ENCODE results near the gene ZNF750.

The ZNF750 gene

GRCh38 chr17:82800885-82801284, 38.9 kb downstream of the ZNF750 start:
- TF ChIP-seq CTCF (IDR thresholded peaks at IDR 0.05; ENCODE audit: extremely low read depth, insufficient read depth, missing control alignments): no peak
- in situ Hi-C loops (cut with MboI; ENCODE audit: low pct_unique_long_range_greater_than_20kb, low sequenced_read_pairs, unreplicated experiment): no loop called here

GRCh38 chr17:82799591-82799990, 40.2 kb downstream of the ZNF750 start:
- no peak for TF ChIP-seq CTCF (IDR thresholded peaks at IDR 0.05; ENCODE audit: extremely low read depth, insufficient read depth, missing control alignments)
- in situ Hi-C loops (cut with MboI; ENCODE audit: low pct_unique_long_range_greater_than_20kb, low sequenced_read_pairs, unreplicated experiment): no loop called here
- no peak for DNase-seq (ENCODE audit: low spot score)

More at GRCh38 chr17:82800885-82801284, 38.9 kb downstream of the ZNF750 start:
- no peak for DNase-seq (ENCODE audit: low spot score)

- DNase-seq (ENCODE audit: low spot score): no peak
- in situ Hi-C loops (cut with MboI; ENCODE audit: low pct_unique_long_range_greater_than_20kb, low sequenced_read_pairs, unreplicated experiment): no loop called here
Measured at GRCh38 chr17:82798752-82799151, 41.1 kb downstream of the ZNF750 start.

GRCh38 chr17:82797061-82797460, 42.8 kb downstream of the ZNF750 start:
- no peak for TF ChIP-seq CTCF (IDR thresholded peaks at IDR 0.05; ENCODE audit: extremely low read depth, insufficient read depth, missing control alignments)
- in situ Hi-C loops (cut with MboI; ENCODE audit: low pct_unique_long_range_greater_than_20kb, low sequenced_read_pairs, unreplicated experiment): no loop called here
- DNase-seq (ENCODE audit: low spot score): no peak

More at GRCh38 chr17:82798752-82799151, 41.1 kb downstream of the ZNF750 start:
- no peak for TF ChIP-seq CTCF (IDR thresholded peaks at IDR 0.05; ENCODE audit: extremely low read depth, insufficient read depth, missing control alignments)

GRCh38 chr17:82795615-82796014, 44.2 kb downstream of the ZNF750 start:
- in situ Hi-C loops (cut with MboI; ENCODE audit: low pct_unique_long_range_greater_than_20kb, low sequenced_read_pairs, unreplicated experiment): no loop called here

GRCh38 chr17:82794781-82795482, 44.9 kb downstream of the ZNF750 start:
- no peak for DNase-seq (ENCODE audit: low spot score)
- in situ Hi-C loops (cut with MboI; ENCODE audit: low pct_unique_long_range_greater_than_20kb, low sequenced_read_pairs, unreplicated experiment): no loop called here
- no peak for TF ChIP-seq CTCF (IDR thresholded peaks at IDR 0.05; ENCODE audit: extremely low read depth, insufficient read depth, missing control alignments)

More at GRCh38 chr17:82795615-82796014, 44.2 kb downstream of the ZNF750 start:
- TF ChIP-seq CTCF (IDR thresholded peaks at IDR 0.05; ENCODE audit: extremely low read depth, insufficient read depth, missing control alignments): no peak
- DNase-seq (ENCODE audit: low spot score): no peak
